Stimulated activated CD4-positive, alpha-beta T cell treated with anti-CD3 and anti-CD28 coated beads, TNF-alpha, amount 100 ng/mL, for 48 hours (primary cell): Measurements from ENCODE around the gene ATL3.
"Not testable (repeated sequence)": the region's sequence is repeated elsewhere in the genome, so short reads cannot be mapped to it uniquely, and the experiment has no call there.

Experiments used
- DNase-seq, 3 donors: peaks; one replicate each; pipeline ENCODE4 v3.0.0-alpha.2; 2020; ENCODE audit warnings: low read depth in 3 of 3

Gene ATL3

DNA sequence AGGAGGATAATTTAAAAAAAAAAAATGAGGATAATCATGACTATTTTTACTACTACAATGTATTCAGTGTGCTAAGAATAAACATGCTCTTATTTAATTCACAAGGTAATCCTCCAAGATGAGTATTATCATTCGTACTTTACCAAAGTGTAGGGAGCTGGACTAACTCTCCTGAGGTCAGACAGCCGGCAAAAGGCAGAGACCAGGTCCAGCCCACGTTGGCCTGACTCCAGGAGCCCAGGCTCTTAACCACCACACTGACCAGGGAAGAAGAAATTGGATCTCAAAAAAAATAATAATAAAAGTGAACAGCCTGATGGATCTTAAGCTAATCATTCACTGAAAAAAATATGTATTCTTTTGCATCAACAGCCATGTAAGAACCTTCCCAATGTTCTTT, 82.2 kb downstream of the ATL3 start:
- DNase-seq, result no peak

- no peak for DNase-seq
These were observed 84.6 kb downstream of the ATL3 start for GRCh38 chr11:63586451-63587166.

- no peak for DNase-seq
These were observed 87.9 kb downstream of the ATL3 start for GRCh38 chr11:63583357-63583677.

DNA sequence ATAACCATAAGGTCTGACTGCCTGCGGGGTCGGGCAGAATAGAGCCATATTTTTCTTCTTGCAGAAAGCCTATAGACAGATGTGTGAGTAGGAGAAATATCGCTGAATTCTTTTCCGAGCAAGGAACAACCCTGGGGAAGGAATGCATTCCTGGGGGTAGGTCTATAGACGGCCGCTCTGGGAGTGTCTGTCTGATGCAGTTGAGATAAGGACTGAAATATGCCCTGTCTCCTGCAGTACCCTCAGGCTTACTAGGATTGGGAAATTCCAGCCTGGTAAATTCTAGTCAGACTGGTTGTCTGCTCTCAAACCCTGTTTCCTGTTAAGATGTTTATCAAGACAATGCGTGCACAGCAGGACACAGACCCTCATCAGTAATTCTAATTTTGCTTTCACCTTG, 90.0 kb downstream of the ATL3 start:
- not testable (repeated sequence) for DNase-seq

- DNase-seq, result not testable (repeated sequence)
These were observed 92.3 kb downstream of the ATL3 start for GRCh38 chr11:63578882-63579281.

DNA sequence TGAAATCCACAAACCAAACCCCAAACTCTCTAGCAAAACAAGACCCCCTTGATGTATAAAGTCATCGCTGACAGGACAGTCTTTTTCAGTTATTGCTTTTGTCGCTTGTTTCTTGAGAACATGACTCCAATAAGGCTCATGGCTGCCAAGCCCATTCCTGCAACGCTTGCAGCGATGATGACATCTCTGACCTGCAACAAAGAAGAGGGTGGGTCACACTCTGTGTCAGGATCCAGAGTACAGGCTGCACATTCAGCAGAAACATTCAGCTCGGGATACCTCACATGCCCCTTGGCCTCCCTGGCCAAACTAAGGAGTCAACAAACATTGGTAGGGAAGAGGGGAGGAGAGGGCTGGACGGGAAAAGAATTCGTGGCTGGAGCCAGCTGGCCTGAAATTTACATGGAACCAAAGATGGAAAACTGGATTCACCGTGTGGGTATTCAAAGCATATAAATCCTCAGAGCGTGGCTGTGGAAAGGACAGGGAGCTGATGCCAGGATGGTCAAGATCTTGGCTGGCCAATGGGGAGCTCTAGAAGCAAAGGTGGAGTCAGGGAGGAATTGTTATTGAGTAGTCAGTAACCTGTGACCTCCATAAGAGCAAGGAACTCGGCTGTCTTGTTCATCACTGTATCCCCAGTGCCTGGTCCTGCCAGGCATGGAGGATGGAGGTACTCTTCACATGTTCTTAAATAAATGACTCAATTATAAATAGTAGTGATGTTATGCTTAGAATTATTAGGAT, 96.1 kb downstream of the ATL3 start:
- DNase-seq, result no peak
